Fibroblast of skin of abdomen (primary cell): ENCODE measurements around the gene SETDB1.

ENCODE experiments used
- DNase-seq: peaks from one replicate; pipeline ENCODE4 v3.0.0-alpha.2; 2013

Gene SETDB1

GRCh38 chr1:151005729-151006319, 79.7 kb downstream of the SETDB1 start:
- DNase-seq: no peak

GRCh38 chr1:151006327-151007052, 80.3 kb downstream of the SETDB1 start, which contains the start of gene MINDY1:
TSS of gene MINDY1 (minus strand) at chr1:151006902. CDS start at chr1:151002617, 4,285 bp downstream.
- peak; percentile 79 for DNase-seq

GRCh38 chr1:151007853-151008243, 81.7 kb downstream of the SETDB1 start:
- no peak for DNase-seq

GRCh38 chr1:151008244-151009205, 82.4 kb downstream of the SETDB1 start, which contains the start of gene PRUNE1:
TSS of gene PRUNE1 (plus strand) at chr1:151008449. CDS start at chr1:151008633, 184 bp downstream.
- DNase-seq: peak; percentile 94

GRCh38 chr1:151009206-151009587, 83.0 kb downstream of the SETDB1 start:
- peak; percentile 58 for DNase-seq

- DNase-seq: no peak
Measured at GRCh38 chr1:151009674-151010345, 83.6 kb downstream of the SETDB1 start.

GRCh38 chr1:151010346-151010726, 84.2 kb downstream of the SETDB1 start:
- no peak for DNase-seq

GRCh38 chr1:151011154-151011850, 85.1 kb downstream of the SETDB1 start:
- no peak for DNase-seq

- DNase-seq: no peak
Measured at GRCh38 chr1:151012684-151013471, 86.7 kb downstream of the SETDB1 start.

GRCh38 chr1:151013518-151013917, 87.4 kb downstream of the SETDB1 start:
- no peak for DNase-seq
